GM18858 (cell line): ENCODE measurements around the gene ARHGAP25.
A peak's percentile ranks its signal among the peaks of the same experiment; 100 is the strongest.

Experiments used
- ATAC-seq: cut with Tn5 transposase; IDR thresholded peaks from one replicate; pipeline ENCODE4 v1.9.1; 2021; ENCODE audit not compliant: unreplicated experiment

ARHGAP25 gene

GRCh38 chr2:68766376-68766845, 31.8 kb downstream of the ARHGAP25 start:
- ATAC-seq = no peak

DNA sequence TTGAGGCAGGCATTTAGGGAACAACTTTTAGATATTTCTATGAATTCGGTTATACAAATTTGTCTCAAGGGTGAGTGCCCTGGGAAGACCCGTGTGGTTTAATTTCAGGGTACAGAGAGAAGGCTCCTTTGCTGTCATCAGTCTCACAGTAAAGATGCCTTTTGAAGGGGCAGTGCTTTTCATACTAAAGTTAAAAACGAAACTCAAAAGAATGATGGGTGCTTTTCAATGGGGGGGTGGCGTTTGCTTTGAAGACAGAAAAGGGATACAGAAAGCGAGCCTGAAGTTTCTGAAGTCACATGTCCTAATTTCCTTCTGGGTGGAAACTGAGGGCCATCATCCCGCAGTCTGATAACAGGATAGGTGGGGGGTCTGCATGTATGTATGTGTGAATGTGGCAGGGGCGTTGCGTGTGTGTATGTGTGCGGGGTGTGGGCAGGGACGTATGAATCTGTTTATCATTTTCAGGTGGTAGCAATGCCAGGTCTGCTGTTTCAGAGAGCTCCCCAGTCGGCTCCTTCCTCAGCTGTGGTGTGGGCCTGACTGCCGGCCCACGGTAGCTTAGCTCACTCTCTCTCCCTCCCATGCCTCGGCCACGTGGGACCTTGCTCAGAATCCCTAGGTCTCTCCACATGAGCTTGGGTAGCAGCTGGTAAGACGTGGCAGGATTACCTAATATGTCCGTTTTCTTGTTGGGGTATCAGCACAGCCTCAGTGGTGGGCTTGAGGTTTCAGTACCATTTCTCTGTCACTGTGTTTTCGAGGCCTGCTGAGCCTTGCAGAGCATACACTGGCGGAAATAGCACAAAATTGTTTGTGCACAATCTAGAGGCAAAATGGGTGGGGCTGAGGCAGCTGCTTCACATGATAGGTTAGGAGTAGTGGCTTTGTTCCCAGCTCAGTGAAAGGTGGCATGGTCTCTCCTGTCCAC, 32.7 kb downstream of the ARHGAP25 start:
- no peak for ATAC-seq

- no peak for ATAC-seq
These were observed 33.4 kb downstream of the ARHGAP25 start for GRCh38 chr2:68767996-68768395.

- no peak for ATAC-seq
These were observed 33.9 kb downstream of the ARHGAP25 start for GRCh38 chr2:68768461-68768860.

DNA sequence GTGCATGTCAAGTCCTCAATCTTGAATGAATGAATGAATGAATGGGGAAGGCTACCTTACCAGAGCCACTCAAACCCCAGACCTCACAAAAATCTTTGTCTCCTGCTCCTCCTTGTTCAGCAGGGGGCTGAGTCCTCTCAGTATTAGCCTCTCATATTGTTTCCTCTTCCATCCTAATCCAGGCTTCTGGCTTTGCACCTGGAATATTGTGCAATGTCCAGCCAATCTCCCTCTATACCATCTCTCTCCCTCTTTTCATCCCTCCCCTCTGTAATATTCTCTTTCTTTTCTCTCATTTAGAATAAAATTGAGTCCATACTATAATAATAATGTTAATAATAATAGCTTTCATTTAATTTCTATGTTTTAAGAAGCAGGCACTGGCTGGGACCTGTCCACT, 34.3 kb downstream of the ARHGAP25 start:
- ATAC-seq = no peak

DNA sequence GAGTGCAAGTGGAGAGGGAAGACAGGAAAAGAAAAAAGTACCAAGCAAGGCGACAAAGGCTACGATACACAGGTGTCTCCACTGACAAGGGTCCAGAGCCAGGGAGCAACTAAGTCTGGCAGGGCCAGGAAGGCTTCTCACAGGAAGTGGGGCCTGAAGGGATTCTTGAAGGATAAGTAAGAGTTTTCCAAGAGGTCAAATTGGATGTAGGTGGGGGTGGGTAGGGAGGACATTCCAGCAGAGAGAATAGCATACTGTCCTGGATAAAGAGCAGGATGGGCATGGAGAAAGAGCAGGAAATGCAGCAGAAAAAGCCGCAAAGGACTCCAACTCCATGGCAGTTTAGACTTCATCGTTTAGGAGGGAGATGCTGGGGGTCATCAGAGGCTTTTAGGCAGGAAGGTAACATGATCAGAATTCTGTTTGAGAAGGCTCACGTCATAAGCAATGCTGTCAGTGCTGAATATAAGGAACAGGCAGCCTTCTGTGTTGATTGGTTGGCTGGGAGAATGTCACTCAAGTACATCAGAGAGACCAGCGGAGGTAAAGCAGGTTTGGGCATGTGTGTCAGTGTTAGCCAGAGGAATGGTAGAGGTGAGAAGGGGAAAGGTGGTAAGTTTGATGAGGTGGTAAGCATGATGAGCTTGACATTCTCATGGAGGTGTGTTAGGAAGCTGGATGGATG, 35.1 kb downstream of the ARHGAP25 start:
- ATAC-seq = no peak

DNA sequence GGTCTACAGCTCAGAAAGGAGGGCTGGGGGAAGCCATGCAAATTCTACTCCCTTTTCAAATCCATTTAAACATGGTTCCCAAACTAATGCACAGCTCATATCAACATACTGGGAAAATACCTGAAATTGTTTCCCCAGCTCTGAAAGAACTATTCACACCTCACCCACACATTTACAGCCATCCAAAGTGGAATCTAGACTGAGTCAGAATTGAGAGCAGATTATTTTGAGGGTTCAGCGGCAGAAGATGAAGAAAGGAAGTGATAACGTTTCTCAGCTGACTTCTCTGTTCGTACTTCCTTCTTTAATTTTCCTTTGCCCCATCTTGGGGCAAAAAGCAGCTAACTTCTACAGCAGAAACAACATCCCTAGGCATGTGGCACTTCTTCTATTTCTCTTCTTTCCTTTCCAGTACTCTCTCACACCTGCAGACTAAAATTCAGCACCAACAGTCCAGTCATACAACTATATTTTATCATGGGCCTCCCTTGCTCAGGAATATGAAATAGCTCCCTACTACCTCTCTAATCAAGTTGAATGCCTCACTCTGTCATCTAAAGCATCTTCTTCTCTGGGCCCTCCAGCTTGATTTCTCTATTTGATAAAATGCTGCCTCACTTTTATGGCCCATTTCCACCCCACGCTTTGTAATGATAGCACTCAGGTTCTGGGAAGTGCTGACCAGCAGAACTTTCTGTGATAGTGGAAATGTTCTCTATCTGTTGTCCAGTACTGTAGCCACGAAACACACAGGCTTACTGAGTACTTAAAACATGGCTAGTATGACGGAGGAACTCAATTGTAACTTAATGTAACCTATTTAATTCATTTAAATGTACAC, 35.9 kb downstream of the ARHGAP25 start:
- no peak for ATAC-seq

DNA sequence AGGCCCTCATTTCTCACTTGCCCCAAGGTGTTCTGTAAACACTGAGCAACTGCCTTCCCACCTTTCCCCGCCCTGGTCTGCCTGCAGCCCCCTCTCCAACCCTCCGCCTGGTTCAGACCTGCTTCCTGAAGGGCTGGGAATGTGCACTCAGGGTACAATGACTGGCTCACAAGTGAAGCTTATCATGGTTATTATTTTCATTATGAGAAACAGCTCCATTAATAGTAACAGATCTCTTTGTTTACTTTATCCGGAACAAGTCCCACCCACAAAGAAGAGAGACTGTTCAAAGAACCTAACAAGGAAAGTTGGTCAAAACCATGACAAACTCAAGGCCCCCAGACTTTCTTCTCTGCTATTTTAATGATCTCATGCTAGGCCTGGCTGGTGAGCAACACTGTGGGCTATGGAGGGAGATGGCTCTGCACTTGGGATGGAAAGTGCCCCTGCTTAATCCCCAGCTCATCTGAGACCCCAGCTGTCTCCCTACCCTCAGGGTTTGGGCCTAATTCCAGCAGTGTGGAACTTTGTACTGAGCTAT, 36.7 kb downstream of the ARHGAP25 start:
- ATAC-seq = no peak

GRCh38 chr2:68772109-68772508, 37.5 kb downstream of the ARHGAP25 start:
- no peak for ATAC-seq

GRCh38 chr2:68774569-68775271, 40.1 kb downstream of the ARHGAP25 start:
- ATAC-seq = peak; percentile 95

GRCh38 chr2:68775272-68775842, 40.7 kb downstream of the ARHGAP25 start:
- no peak for ATAC-seq

DNA sequence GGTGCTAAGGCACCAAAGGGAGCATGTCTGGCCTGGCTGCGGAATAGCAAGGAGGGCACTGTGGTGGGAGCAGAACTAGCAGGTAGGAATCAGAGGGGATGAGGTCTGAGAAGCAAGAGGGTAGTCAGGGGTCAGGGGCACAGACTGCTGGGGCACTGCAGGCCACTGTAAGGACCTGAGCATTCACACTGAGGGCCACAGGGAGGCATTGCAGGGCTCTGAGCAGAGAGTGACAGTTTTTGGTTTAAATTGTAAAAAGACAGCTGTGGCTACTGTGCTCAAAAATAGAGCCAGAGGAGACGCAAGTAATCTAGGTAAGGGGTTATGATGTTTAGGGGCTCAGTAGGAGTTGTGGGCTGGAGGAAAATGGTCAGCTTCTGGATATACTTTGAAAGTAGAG, 41.5 kb downstream of the ARHGAP25 start:
- ATAC-seq = no peak

- no peak for ATAC-seq
These were observed 45.0 kb downstream of the ARHGAP25 start for GRCh38 chr2:68779595-68779994.

DNA sequence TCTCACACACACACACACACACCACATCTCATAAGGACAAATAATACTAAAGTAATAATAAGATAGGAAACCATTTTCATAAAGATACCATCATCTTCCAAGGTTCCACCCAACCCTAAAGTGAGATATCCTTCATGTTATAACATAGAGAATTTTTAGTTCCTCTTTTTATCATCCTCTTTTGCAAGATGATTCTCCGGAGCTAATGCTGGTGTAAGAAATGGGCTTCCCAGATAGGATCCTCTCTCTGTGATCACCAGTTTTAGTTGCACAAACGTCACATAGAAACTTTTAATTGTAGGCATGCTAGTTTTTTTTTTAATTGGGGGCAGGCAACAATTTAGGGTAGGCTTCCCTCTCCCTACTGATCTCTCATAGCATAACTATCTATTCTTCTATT, 49.6 kb downstream of the ARHGAP25 start:
- ATAC-seq = no peak

DNA sequence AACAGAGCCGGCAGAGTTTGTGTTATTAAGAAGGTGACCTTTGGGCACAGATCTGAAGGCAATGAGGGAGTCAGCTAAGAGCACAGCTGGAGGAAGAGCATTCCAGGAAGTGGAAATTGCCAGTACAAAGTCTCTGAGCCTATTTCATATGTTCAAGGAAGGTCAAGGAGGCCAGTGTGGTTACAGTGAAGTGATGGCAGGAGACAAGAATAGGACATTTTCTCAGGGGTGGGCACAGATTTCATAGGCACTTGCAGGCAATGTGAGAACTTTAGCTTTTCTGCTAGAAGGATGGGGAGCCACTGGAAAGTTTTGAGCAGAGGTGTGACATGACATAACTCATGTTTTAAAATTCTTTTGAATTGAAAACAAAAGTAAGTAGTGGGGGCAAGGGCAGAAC, 50.3 kb downstream of the ARHGAP25 start:
- ATAC-seq = no peak

DNA sequence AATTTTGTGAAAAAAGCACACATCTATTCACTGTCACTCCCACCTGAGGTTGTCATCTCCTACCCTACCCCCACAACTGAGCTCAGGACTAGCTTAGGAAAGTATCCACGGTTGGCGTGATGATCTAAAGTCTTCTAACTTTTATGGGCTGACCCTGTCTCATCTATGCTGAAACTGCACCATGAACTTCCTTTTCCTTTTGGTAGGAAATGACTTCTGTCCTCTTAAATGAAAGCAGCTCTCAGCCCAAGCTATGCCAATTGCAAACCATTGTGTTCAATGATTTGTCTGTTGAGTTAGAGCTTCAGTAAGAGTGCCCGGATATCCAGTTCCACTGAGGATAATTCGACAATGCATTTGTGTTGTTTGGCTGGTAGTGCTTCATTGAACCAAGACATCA, 52.7 kb downstream of the ARHGAP25 start:
- ATAC-seq = no peak

DNA sequence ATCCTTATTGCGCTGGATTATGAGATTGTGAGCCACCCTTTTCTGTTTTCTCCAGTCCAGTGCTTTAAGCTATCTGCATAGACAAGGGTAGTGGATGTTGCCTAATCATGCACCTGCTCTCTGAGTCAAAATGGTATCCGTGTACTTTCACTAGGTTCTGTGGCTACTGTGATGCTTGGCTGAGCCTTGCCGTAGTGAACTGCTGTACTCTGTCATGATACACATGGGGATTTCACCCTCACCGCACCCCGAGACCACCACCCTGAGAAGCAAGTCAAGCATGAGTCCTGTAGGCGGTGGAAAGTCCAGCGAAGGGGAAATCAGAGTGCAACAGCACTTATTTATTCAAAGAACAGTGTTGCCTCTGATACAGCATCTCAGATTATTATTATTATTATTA, 55.0 kb downstream of the ARHGAP25 start:
- peak; percentile 100 for ATAC-seq

DNA sequence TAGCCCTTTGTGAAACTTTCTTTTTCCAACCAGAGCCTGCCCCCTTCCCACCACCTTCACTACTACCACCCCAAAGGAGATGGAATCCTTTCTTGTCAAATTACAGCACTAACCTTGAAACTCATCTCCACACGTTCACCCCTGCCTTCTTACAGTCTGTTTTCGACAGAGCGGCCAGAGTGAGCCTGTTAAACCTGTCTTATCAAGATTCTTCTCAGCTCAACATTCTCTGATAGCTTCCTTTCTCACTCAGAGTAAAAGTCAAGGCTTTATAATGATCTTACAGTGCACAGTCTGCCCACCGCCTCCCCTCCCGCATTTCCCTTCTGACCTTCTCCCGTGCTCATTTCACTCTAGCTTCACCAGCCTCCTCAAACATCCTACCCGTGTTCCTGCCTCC, 56.0 kb downstream of the ARHGAP25 start:
- no peak for ATAC-seq

- ATAC-seq = no peak
These were observed 57.3 kb downstream of the ARHGAP25 start for GRCh38 chr2:68791914-68792313.

- no peak for ATAC-seq
These were observed 58.1 kb downstream of the ARHGAP25 start for GRCh38 chr2:68792751-68793150.
